K562 (cell line): ENCODE measurements around the gene OR7G3. TPM values are rescaled to one million over a fixed set of nuclear protein-coding genes. Genes with fewer than 3 reads are reported as not detected.

Experiments used
- CREM ChIP-seq: IDR thresholded peaks from 2 replicates; pipeline ENCODE4 v1.6.1; 2014; ENCODE audit warnings: antibody characterized with exemption, low read depth
- HNRNPUL1 ChIP-seq: fragments of 200-400 bp; formaldehyde crosslinking; IDR thresholded peaks from 2 replicates; pipeline ENCODE4 v1.6.1; 2017; ENCODE audit warnings: low read length
- HSF4 ChIP-seq: fragments of 250-450 bp; sonication (Bioruptor Pico); IDR thresholded peaks from 2 replicates; pipeline ENCODE4 v2.1.2; 2022; ENCODE audit warnings: mild to moderate bottlenecking, moderate library complexity, borderline replicate concordance
- LEF1 ChIP-seq: fragments of 450-650 bp; IDR thresholded peaks from 2 replicates; pipeline ENCODE4 v1.6.1; 2016; ENCODE audit warnings: mild to moderate bottlenecking
- NCOA4 ChIP-seq: fragments of 450-650 bp; IDR thresholded peaks from 2 replicates; pipeline ENCODE4 v1.6.1; 2018; ENCODE audit warnings: mild to moderate bottlenecking; ENCODE audit not compliant: partially characterized antibody
- RBFOX2 ChIP-seq: fragments of 200-400 bp; formaldehyde crosslinking; IDR thresholded peaks from 2 replicates; pipeline ENCODE4 v1.6.1; 2017; ENCODE audit warnings: low read depth, mild to moderate bottlenecking, low read length, moderate library complexity
- STAG1 ChIP-seq: sonication (generic); formaldehyde crosslinking; IDR thresholded peaks from 2 replicates; pipeline ENCODE4 v1.5.0; 2020; ENCODE audit warnings: missing genetic modification reagents, borderline replicate concordance
- TCF7L2 ChIP-seq: fragments of 150-350 bp; IDR thresholded peaks from 2 replicates; pipeline ENCODE4 v1.6.1; 2016; ENCODE audit warnings: low read depth, mild to moderate bottlenecking, low read length, moderate library complexity
- ZNF561 ChIP-seq: fragments of 450-650 bp; formaldehyde crosslinking; conservative IDR thresholded peaks from 2 replicates; pipeline ENCODE4 v1.4.0; 2020; ENCODE audit warnings: mild to moderate bottlenecking, moderate library complexity
- polyA plus RNA-seq, 8 experiments: library from polyadenylated mRNA; depleted of rRNA in 4 of 8; stranded (reverse) in 5 of 8; unstranded in 3 of 8; fragments of >200 nt; fragmentation: Nextera tagmentation in 2 of 8; fragmentation: Illumina TruSeq in 1 of 8; extraction: Ambion mirVana in 2 of 8; extraction: Trizol in 1 of 8; gene quantifications; 2 replicates each; pipeline versions ENCODE4 v1.2.1 to v1.2.3, GENCODE V29; 2011 to 2014; ENCODE audit warnings: inconsistent platforms in 1 of 8, missing spikeins in 1 of 8
- total RNA-seq, 7 experiments: library from RNA; depleted of rRNA in 6 of 7; stranded (reverse); fragments of >200 nt in 6 of 7; fragmentation: Illumina TruSeq in 2 of 7; extraction: Trizol in 2 of 7; gene quantifications; 2 replicates each; pipeline versions ENCODE4 v1.2.1 to v1.2.3, GENCODE V29; 2011 to 2021; ENCODE audit warnings: low replicate concordance in 1 of 7
- TF ChIP-seq, protein P1 (sequence below): fragments of 250-450 bp; sonication (Bioruptor Pico); IDR thresholded peaks from 2 replicates; pipeline ENCODE4 v1.8.0; 2021; ENCODE audit warnings: mild to moderate bottlenecking, moderate library complexity
- TF ChIP-seq, protein P2 (sequence below): sonication (generic); formaldehyde crosslinking; IDR thresholded peaks from 2 replicates; pipeline ENCODE4 v1.8.1; 2023; ENCODE audit warnings: mild to moderate bottlenecking, missing genetic modification reagents

OR7G3 gene
- total and polyA plus RNA-seq, 9 of the 15 experiments (the other 6 are each of a cell fraction or from before 2014, with no cell fraction given): not detected

DNA sequence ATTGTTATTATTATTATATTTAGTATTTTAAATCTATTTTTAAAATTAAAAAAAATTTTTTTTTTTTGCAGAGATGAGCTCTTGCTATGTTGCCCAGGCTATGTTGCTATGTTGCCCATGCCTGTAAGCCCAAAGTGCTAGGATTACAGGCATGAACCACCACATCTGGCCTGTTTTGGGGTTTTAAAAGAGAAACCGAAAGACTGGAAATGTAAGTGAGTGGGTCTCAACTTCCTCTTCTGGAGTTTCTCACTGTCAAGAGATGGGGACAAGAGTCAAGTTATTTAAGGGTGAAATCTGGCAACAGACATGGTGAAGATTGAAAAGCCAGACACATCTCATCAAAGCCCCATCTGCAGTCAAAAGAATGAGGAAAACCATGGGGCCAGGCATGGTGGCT, 4.2 kb upstream of the OR7G3 start (continued):
- TF ChIP-seq, protein P1, sequence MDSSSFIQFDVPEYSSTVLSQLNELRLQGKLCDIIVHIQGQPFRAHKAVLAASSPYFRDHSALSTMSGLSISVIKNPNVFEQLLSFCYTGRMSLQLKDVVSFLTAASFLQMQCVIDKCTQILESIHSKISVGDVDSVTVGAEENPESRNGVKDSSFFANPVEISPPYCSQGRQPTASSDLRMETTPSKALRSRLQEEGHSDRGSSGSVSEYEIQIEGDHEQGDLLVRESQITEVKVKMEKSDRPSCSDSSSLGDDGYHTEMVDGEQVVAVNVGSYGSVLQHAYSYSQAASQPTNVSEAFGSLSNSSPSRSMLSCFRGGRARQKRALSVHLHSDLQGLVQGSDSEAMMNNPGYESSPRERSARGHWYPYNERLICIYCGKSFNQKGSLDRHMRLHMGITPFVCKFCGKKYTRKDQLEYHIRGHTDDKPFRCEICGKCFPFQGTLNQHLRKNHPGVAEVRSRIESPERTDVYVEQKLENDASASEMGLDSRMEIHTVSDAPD (CRISPR knock-in tag): no peak
- TF ChIP-seq NCOA4: no peak
- TF ChIP-seq ZNF561: no peak
- no peak for TF ChIP-seq LEF1
- TF ChIP-seq, protein P2, sequence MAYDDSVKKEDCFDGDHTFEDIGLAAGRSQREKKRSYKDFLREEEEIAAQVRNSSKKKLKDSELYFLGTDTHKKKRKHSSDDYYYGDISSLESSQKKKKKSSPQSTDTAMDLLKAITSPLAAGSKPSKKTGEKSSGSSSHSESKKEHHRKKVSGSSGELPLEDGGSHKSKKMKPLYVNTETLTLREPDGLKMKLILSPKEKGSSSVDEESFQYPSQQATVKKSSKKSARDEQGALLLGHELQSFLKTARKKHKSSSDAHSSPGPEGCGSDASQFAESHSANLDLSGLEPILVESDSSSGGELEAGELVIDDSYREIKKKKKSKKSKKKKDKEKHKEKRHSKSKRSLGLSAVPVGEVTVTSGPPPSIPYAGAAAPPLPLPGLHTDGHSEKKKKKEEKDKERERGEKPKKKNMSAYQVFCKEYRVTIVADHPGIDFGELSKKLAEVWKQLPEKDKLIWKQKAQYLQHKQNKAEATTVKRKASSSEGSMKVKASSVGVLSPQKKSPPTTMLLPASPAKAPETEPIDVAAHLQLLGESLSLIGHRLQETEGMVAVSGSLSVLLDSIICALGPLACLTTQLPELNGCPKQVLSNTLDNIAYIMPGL (CRISPR knock-in tag): no peak
- TF ChIP-seq TCF7L2: no peak
- TF ChIP-seq STAG1: no peak
- no peak for TF ChIP-seq RBFOX2
- TF ChIP-seq HSF4 (CRISPR knock-in tag): no peak
- TF ChIP-seq CREM: no peak
- no peak for TF ChIP-seq HNRNPUL1
- TF ChIP-seq, all 486 proteins: peak for 0
